Panc1 (cell line): ENCODE results near the gene MLX. TPM values are rescaled to one million over a fixed set of nuclear protein-coding genes. Genes with fewer than 3 reads are reported as not detected.

Experiments used
- ATAC-seq: fragments of 200-7000 bp; cut with Tn5 transposase; 2 replicates; pipeline ENCODE4 v1.9.1; 2020; ENCODE audit warnings: mild to moderate bottlenecking, moderate library complexity
- BruUV-seq: library from RNA; stranded (reverse); fragments of 400-500 nt; replicated peaks from 2 replicates; lab custom pipeline; 2021; lab: Mats Ljungman, UMichigan
- CTCF ChIA-PET: fragments of 300-600 bp; sonication (Branson Sonifier 250); formaldehyde crosslinking; loops from one replicate; lab custom pipeline; 2022; ENCODE audit warnings: antibody characterized with exemption; lab: Charles Lee
- POLR2A ChIA-PET: fragments of 300-600 bp; sonication (Branson Sonifier 250); formaldehyde crosslinking; loops from one replicate; lab custom pipeline; 2022; ENCODE audit warnings: antibody characterized with exemption; lab: Charles Lee
- DNase-seq: peaks from one replicate; pipeline ENCODE4 v3.0.0-alpha.2; 2010; ENCODE audit warnings: low read depth, low spot score
- H3K27ac ChIP-seq: 2 replicates; pipeline ENCODE4 v1.5.1; 2011; ENCODE audit warnings: mild to moderate bottlenecking, low read length, inconsistent platforms
- H3K27me3 ChIP-seq: fragments of 200-500 bp; sonication (Bioruptor generic); 2 replicates; pipeline ENCODE4 v1.6.0; 2014; ENCODE audit warnings: low read length, inconsistent platforms; ENCODE audit not compliant: control insufficient read depth, insufficient read depth
- H3K36me3 ChIP-seq: fragments of 200-500 bp; sonication (Bioruptor generic); 2 replicates; pipeline ENCODE4 v1.5.1; 2014; ENCODE audit warnings: inconsistent platforms, mild to moderate bottlenecking, low read length, moderate library complexity; ENCODE audit not compliant: control insufficient read depth, insufficient read depth
- H3K4me1 ChIP-seq: 2 replicates; pipeline ENCODE4 v1.5.1; 2011; ENCODE audit warnings: inconsistent platforms, mild to moderate bottlenecking, low read length, moderate library complexity; ENCODE audit not compliant: control insufficient read depth, insufficient read depth
- H3K4me3 ChIP-seq, 2 experiments: 2 replicates each; pipeline ENCODE4 v1.5.1; 2011 to 2012; ENCODE audit warnings: low read depth in 2 of 2, low read length in 2 of 2, mild to moderate bottlenecking in 2 of 2, inconsistent platforms in 1 of 2, moderate library complexity in 1 of 2
- H3K9me3 ChIP-seq: fragments of 200-500 bp; sonication (Bioruptor generic); 2 replicates; pipeline ENCODE4 v1.5.1; 2014; ENCODE audit warnings: low read depth, mild to moderate bottlenecking, inconsistent platforms, low read length, moderate library complexity; ENCODE audit not compliant: control insufficient read depth, insufficient read depth
- POLR2AphosphoS5 ChIP-seq: IDR thresholded peaks from 2 replicates; pipeline ENCODE4 v1.6.1; 2012; ENCODE audit warnings: mild to moderate bottlenecking, low read depth, low read length, moderate library complexity
- REST ChIP-seq, 2 experiments: IDR thresholded peaks; 2 replicates each; pipeline ENCODE4 v1.6.1; 2011 to 2012; ENCODE audit warnings: low read depth in 2 of 2, control low read depth in 1 of 2, low read length in 1 of 2, mild to moderate bottlenecking in 1 of 2, moderate library complexity in 1 of 2; ENCODE audit not compliant: insufficient read depth in 1 of 2
- SIN3A ChIP-seq: IDR thresholded peaks from 2 replicates; pipeline ENCODE4 v1.6.1; 2012; ENCODE audit warnings: low read depth, mild to moderate bottlenecking, low read length, moderate library complexity, borderline replicate concordance; ENCODE audit not compliant: insufficient read depth
- TCF7L2 ChIP-seq: IDR thresholded peaks from 2 replicates; pipeline ENCODE4 v1.6.1; 2011; ENCODE audit warnings: mild to moderate bottlenecking, low read depth, low read length, inconsistent platforms
- in situ Hi-C: cut with HindIII; loops from 2 replicates; pipeline ENCODE4 v1.10.0; 2016; ENCODE audit warnings: low sequenced_read_pairs, low pct_unique_long_range_greater_than_20kb
- intact Hi-C: fragments of 100-400 bp; cut with micrococcal nuclease; formaldehyde crosslinking; loops from one replicate; pipeline ENCODE4 v1.10.0; 2022; ENCODE audit not compliant: unreplicated experiment
- total RNA-seq: library from RNA; stranded (reverse); gene quantifications from one replicate; pipeline ENCODE4 v1.2.1, GENCODE V29; 2021; ENCODE audit not compliant: unreplicated experiment
- TF ChIP-seq, protein P1 (sequence below): fragments of 450-650 bp; IDR thresholded peaks from 2 replicates; pipeline ENCODE4 v1.5.1; 2017; ENCODE audit warnings: mild to moderate bottlenecking

The MLX gene
- total RNA-seq, 1 experiment from 2014 or later = 35.8 TPM

DNA sequence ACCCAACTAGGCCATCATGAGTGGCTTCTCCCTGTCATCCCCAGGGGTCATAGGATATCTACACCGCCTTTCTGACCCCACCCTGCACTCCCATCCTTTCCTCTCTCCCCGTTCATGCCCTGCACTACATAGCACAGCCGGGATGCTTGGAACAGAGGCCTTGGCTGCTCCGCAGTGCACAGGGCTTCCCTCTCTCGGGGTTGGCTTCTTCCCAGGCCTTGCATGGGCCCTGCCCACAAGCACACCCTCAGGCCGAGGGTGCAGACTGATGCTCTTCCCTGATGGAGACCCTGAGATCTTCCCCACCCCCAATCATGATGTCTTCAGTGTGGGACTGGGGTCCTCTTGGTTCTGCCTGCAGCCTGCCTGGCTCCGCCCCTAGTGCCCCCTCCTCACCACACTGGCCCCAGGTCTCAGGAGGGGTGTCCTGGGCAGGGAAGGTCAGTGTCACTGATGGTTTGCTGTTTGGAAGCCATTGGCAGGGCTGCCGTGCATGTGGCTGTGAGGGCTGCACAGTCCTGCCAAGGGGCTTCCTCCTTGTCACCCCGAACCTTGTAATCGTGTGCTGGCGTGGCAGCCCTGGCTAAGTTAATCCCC lies 45.1 kb upstream of the MLX start:
- Histone ChIP-seq H3K4me1 (peaks cover 61% of the 10 kb centered on the region), H3K27me3 (no peaks in the 10 kb centered on the region), H3K27ac (peak overlapping the region; percentile 97), H3K9me3 (no peaks in the 10 kb centered on the region), H3K4me3 (no peak overlapping the region), H3K36me3 (no peaks in the 10 kb centered on the region)
- TF ChIP-seq, protein P1, sequence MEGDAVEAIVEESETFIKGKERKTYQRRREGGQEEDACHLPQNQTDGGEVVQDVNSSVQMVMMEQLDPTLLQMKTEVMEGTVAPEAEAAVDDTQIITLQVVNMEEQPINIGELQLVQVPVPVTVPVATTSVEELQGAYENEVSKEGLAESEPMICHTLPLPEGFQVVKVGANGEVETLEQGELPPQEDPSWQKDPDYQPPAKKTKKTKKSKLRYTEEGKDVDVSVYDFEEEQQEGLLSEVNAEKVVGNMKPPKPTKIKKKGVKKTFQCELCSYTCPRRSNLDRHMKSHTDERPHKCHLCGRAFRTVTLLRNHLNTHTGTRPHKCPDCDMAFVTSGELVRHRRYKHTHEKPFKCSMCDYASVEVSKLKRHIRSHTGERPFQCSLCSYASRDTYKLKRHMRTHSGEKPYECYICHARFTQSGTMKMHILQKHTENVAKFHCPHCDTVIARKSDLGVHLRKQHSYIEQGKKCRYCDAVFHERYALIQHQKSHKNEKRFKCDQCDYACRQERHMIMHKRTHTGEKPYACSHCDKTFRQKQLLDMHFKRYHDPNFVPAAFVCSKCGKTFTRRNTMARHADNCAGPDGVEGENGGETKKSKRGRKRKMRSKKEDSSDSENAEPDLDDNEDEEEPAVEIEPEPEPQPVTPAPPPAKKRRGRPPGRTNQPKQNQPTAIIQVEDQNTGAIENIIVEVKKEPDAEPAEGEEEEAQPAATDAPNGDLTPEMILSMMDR = no peak
- TF ChIP-seq SIN3A = no peak
- TF ChIP-seq REST (IDR thresholded peaks at IDR 0.05; ENCODE audit: insufficient read depth in 1 of 2, low read depth in 2 of 2, low read length in 1 of 2) = no peak
- no peak for TF ChIP-seq TCF7L2
- no peak for TF ChIP-seq POLR2AphosphoS5
- intact Hi-C loops = loop anchor here (10.0 kb wide), 2 partner anchors 97 to 207 kb away; partner anchors contain the start of gene CAVIN1
- ATAC-seq = no peak
- in situ Hi-C loops = no loop called here
- BruUV-seq = no TSS peak
- CTCF ChIA-PET = no interaction called here
- POLR2A ChIA-PET = no interaction called here
- DNase-seq = no peak

- H3K27me3 ChIP-seq = no peaks in the 10 kb centered on the region
- POLR2A ChIA-PET = no interaction called here
- intact Hi-C loops = loop anchor here (10.0 kb wide), 2 partner anchors 98 to 208 kb away; partner anchors contain the start of gene CAVIN1
- H3K4me3 ChIP-seq = no peak overlapping the region
- CTCF ChIA-PET = no interaction called here
- H3K36me3 ChIP-seq = no peaks in the 10 kb centered on the region
- H3K9me3 ChIP-seq = no peaks in the 10 kb centered on the region
- DNase-seq (no peak), ATAC-seq (no peak)
- H3K27ac ChIP-seq = peak overlapping the region; percentile 97
- no TSS peak for BruUV-seq
- TF ChIP-seq TCF7L2 = no peak
- no peak for TF ChIP-seq REST (IDR thresholded peaks at IDR 0.05; ENCODE audit: insufficient read depth in 1 of 2, low read depth in 2 of 2, low read length in 1 of 2)
- no peak for TF ChIP-seq SIN3A
- TF ChIP-seq, protein P1 = no peak
- in situ Hi-C loops = no loop called here
- H3K4me1 ChIP-seq = peaks cover 59% of the 10 kb centered on the region
These were observed 44.6 kb upstream of the MLX start for GRCh38 chr17:42522263-42522790.
